ENCODE data around the gene GRK3.

DNA sequence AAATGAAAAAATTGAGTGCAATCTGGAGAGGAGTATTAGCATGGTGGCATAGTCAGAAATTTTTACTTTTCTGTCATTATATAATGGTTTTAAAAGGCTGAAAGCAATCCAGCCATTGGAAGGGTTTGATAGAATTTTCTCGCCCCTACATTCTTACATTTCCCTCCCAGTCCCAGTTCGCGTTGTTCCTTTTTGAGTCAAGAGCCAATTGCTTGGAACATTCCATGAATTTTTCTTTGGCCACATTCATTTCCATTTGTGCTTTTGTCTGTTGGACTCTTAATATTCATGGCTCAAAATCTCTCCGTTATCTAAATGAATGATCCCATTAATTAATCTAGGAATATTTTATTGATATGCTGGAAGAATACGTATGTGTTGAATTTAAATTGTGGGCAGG is 66.0 kb downstream of the GRK3 start:
- TF ChIP-seq, protein P1, sequence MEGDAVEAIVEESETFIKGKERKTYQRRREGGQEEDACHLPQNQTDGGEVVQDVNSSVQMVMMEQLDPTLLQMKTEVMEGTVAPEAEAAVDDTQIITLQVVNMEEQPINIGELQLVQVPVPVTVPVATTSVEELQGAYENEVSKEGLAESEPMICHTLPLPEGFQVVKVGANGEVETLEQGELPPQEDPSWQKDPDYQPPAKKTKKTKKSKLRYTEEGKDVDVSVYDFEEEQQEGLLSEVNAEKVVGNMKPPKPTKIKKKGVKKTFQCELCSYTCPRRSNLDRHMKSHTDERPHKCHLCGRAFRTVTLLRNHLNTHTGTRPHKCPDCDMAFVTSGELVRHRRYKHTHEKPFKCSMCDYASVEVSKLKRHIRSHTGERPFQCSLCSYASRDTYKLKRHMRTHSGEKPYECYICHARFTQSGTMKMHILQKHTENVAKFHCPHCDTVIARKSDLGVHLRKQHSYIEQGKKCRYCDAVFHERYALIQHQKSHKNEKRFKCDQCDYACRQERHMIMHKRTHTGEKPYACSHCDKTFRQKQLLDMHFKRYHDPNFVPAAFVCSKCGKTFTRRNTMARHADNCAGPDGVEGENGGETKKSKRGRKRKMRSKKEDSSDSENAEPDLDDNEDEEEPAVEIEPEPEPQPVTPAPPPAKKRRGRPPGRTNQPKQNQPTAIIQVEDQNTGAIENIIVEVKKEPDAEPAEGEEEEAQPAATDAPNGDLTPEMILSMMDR (IDR thresholded peaks at IDR 0.05; ENCODE audit: insufficient read depth, low read length): no peak
- TF ChIP-seq POLR2AphosphoS5 (IDR thresholded peaks at IDR 0.05; ENCODE audit: low read depth) (no peak), REST (IDR thresholded peaks at IDR 0.05; ENCODE audit: insufficient replicate concordance, low read depth) (no peak)
